Keratinocyte (primary cell): ENCODE results near the gene ACTL10. TPM values are rescaled to one million over a fixed set of nuclear protein-coding genes. Genes with fewer than 3 reads are reported as not detected.

Experiments used
- DNase-seq: peaks from one replicate; pipeline ENCODE4 v3.0.0-alpha.2; 2011; ENCODE audit warnings: low read depth, missing footprints, low spot score
- FAIRE-seq: peaks from 2 replicates; lab custom pipeline; 2011; peaks lifted over from hg19 to GRCh38; lab: Jason Lieb, UNC
- H2AFZ ChIP-seq: 2 replicates; pipeline ENCODE4 v1.6.0; 2012; ENCODE audit warnings: low read length, control low read depth, inconsistent platforms; ENCODE audit not compliant: control insufficient read depth
- H3K27ac ChIP-seq: 2 replicates; pipeline ENCODE4 v1.5.1; 2011; ENCODE audit warnings: low read length; ENCODE audit not compliant: control insufficient read depth, insufficient read depth
- H3K27me3 ChIP-seq: 3 replicates; pipeline ENCODE4 v1.6.0; 2011; ENCODE audit warnings: low read length; ENCODE audit not compliant: control insufficient read depth, insufficient read depth; ENCODE audit errors: extremely low read depth
- H3K36me3 ChIP-seq, 2 experiments: 2 replicates in 1 of 2; 3 replicates in 1 of 2; pipeline ENCODE4 v1.5.1; 2011; ENCODE audit warnings: low read length in 2 of 2, mild to moderate bottlenecking in 1 of 2; ENCODE audit not compliant: control insufficient read depth in 2 of 2, insufficient read depth in 2 of 2; ENCODE audit errors: extremely low read depth in 1 of 2
- H3K4me1 ChIP-seq: 3 replicates; pipeline ENCODE4 v1.5.1; 2011; ENCODE audit warnings: low read length; ENCODE audit not compliant: control insufficient read depth, insufficient read depth; ENCODE audit errors: extremely low read depth
- H3K4me2 ChIP-seq: 3 replicates; pipeline ENCODE4 v1.6.0; 2011; ENCODE audit warnings: low read depth, low read length; ENCODE audit not compliant: control insufficient read depth, insufficient read depth; ENCODE audit errors: extremely low read depth
- H3K4me3 ChIP-seq, 3 experiments: fragments of 200-600 bp in 1 of 3; sonication (generic) in 1 of 3; 2 replicates in 2 of 3; 3 replicates in 1 of 3; pipeline ENCODE4 v1.5.1; 2011 to 2016; ENCODE audit warnings: low read length in 3 of 3, mild to moderate bottlenecking in 3 of 3, control low read depth in 2 of 3, inconsistent platforms in 1 of 3, low read depth in 1 of 3, mixed read lengths in 1 of 3, mixed run types in 1 of 3, moderate library complexity in 1 of 3; ENCODE audit not compliant: control insufficient read depth in 2 of 3, insufficient read depth in 2 of 3; ENCODE audit errors: extremely low read depth in 1 of 3
- H3K79me2 ChIP-seq: 2 replicates; pipeline ENCODE4 v1.6.0; 2012; ENCODE audit warnings: low read length; ENCODE audit not compliant: control insufficient read depth, insufficient read depth
- H3K9ac ChIP-seq: 3 replicates; pipeline ENCODE4 v1.6.0; 2011; ENCODE audit warnings: low read length; ENCODE audit not compliant: control insufficient read depth, insufficient read depth; ENCODE audit errors: extremely low read depth
- H3K9me1 ChIP-seq: 3 replicates; pipeline ENCODE4 v1.6.0; 2011; ENCODE audit warnings: low read length; ENCODE audit not compliant: control insufficient read depth, insufficient read depth; ENCODE audit errors: extremely low read depth
- H3K9me3 ChIP-seq: 2 replicates; pipeline ENCODE4 v1.5.1; 2012; ENCODE audit warnings: low read depth, low read length; ENCODE audit not compliant: control insufficient read depth
- H4K20me1 ChIP-seq: 3 replicates; pipeline ENCODE4 v1.6.0; 2011; ENCODE audit warnings: low read length; ENCODE audit not compliant: control insufficient read depth, insufficient read depth; ENCODE audit errors: extremely low read depth
- CTCF ChIP-seq, 3 experiments: IDR thresholded peaks in 1 of 3; conservative IDR thresholded peaks in 1 of 3; optimal IDR thresholded peaks in 1 of 3; 2 replicates in 2 of 3; 3 replicates in 1 of 3; pipeline versions ENCODE3 to v1.5.1; 2011; ENCODE audit warnings: low read length in 3 of 3, mild to moderate bottlenecking in 3 of 3, moderate library complexity in 2 of 3, control low read depth in 1 of 3, inconsistent platforms in 1 of 3; ENCODE audit not compliant: insufficient read depth in 2 of 3; ENCODE audit errors: extremely low read depth in 1 of 3
- EZH2 ChIP-seq: IDR thresholded peaks from one replicate; pipeline ENCODE4 v1.6.1; 2012; ENCODE audit warnings: inconsistent platforms, mild to moderate bottlenecking, low read length, moderate library complexity
- dilution Hi-C: fragments of 300-500 bp; cut with MboI; formaldehyde crosslinking; loops from one replicate; pipeline ENCODE4 v1.7.0; 2020; ENCODE audit warnings: low sequenced_read_pairs; ENCODE audit not compliant: extremely low pct_ligation_motif_present
- polyA plus RNA-seq, 5 experiments: library from polyadenylated mRNA; depleted of rRNA in 3 of 5; stranded (reverse) in 3 of 5; stranded (forward) in 1 of 5; unstranded in 1 of 5; fragments of >200 nt; gene quantifications; 1 replicate in 1 of 5; 2 replicates in 3 of 5; 3 replicates in 1 of 5; pipeline versions ENCODE4 v1.2.1 to v1.2.3, GENCODE V29; 2011 to 2012; ENCODE audit warnings: missing spikeins in 2 of 5, low read depth in 1 of 5, low replicate concordance in 1 of 5

The ACTL10 gene
- polyA plus RNA-seq, 1 donor (not counting 4 experiments of a cell fraction or from before 2014, with no cell fraction given) = 0.28 TPM

GRCh38 chr20:33629533-33629932, 37.2 kb upstream of the ACTL10 start:
- H3K36me3 ChIP-seq = peaks cover 14 to 19% of the 10 kb centered on the region in 2 experiments
- FAIRE-seq (no peak), DNase-seq (no peak)
- H3K4me1 ChIP-seq = no peaks in the 10 kb centered on the region
- no peak for TF ChIP-seq EZH2
- no peak for TF ChIP-seq CTCF (optimal IDR thresholded peaks at IDR 0.05 in 1 of 3, IDR thresholded peaks at IDR 0.05 in 1 of 3, conservative IDR thresholded peaks at IDR 0.05 in 1 of 3; ENCODE audit: extremely low read depth in 1 of 3, insufficient read depth in 2 of 3, low read length in 3 of 3)
- no peak overlapping the region for H3K4me2 ChIP-seq
- no peak overlapping the region for H2AFZ ChIP-seq
- H3K9me3 ChIP-seq = no peaks in the 10 kb centered on the region
- H4K20me1 ChIP-seq = no peaks in the 10 kb centered on the region
- no peaks in the 10 kb centered on the region for H3K79me2 ChIP-seq
- dilution Hi-C loops = no loop called here
- no peak overlapping the region for H3K27ac ChIP-seq
- H3K9ac ChIP-seq = no peak overlapping the region
- H3K4me3 ChIP-seq = no peak overlapping the region
- no peaks in the 10 kb centered on the region for H3K27me3 ChIP-seq
- no peaks in the 10 kb centered on the region for H3K9me1 ChIP-seq

- H3K36me3 ChIP-seq = peaks cover 11 to 19% of the 10 kb centered on the region in 2 experiments
Measured at GRCh38 chr20:33629979-33630378, 36.8 kb upstream of the ACTL10 start.

More at GRCh38 chr20:33629979-33630378, 36.8 kb upstream of the ACTL10 start:
- no peaks in the 10 kb centered on the region for H3K4me1 ChIP-seq
- no peak overlapping the region for H3K4me2 ChIP-seq
- no peak overlapping the region for H2AFZ ChIP-seq
- H3K9ac ChIP-seq = no peak overlapping the region
- no peaks in the 10 kb centered on the region for H4K20me1 ChIP-seq
- no peak overlapping the region for H3K4me3 ChIP-seq
- no peak overlapping the region for H3K27ac ChIP-seq
- no peak for FAIRE-seq
- dilution Hi-C loops = no loop called here
- no peaks in the 10 kb centered on the region for H3K9me3 ChIP-seq
- H3K27me3 ChIP-seq = no peaks in the 10 kb centered on the region
- H3K9me1 ChIP-seq = no peaks in the 10 kb centered on the region
- DNase-seq = no peak
- H3K79me2 ChIP-seq = no peaks in the 10 kb centered on the region
- TF ChIP-seq CTCF (optimal IDR thresholded peaks at IDR 0.05 in 1 of 3, IDR thresholded peaks at IDR 0.05 in 1 of 3, conservative IDR thresholded peaks at IDR 0.05 in 1 of 3; ENCODE audit: extremely low read depth in 1 of 3, insufficient read depth in 2 of 3, low read length in 3 of 3) (no peak), EZH2 (no peak)
